SK-N-SH (cell line): ENCODE results near the gene ALKBH8. TPM values are rescaled to one million over a fixed set of nuclear protein-coding genes. Genes with fewer than 3 reads are reported as not detected.

Experiments used
- CTCF ChIA-PET: fragments of 300-600, 350-600 bp; formaldehyde crosslinking; extraction: SDS; loops from one replicate; lab custom pipeline; 2021; lab: Yijun Ruan, JAX
- POLR2A ChIA-PET: fragments of 350-600 bp; sonication (Branson Sonifier 250); formaldehyde crosslinking; extraction: SDS; loops from one replicate; lab custom pipeline; 2020; ENCODE audit warnings: antibody characterized with exemption, inconsistent platforms; lab: Yijun Ruan, JAX
- DNase-seq: peaks from one replicate; pipeline ENCODE4 v3.0.0; 2012
- H2AFZ ChIP-seq: fragments of 200-600 bp; sonication (generic); 2 replicates; pipeline ENCODE4 v1.8.1; 2016; ENCODE audit warnings: antibody characterized with exemption, mild to moderate bottlenecking, low read depth
- H3F3A ChIP-seq: fragments of 200-600 bp; sonication (generic); replicated peaks from 2 replicates; pipeline ENCODE3; 2016; ENCODE audit warnings: antibody characterized with exemption, mild to moderate bottlenecking; ENCODE audit not compliant: insufficient read depth
- H3K27ac ChIP-seq, 2 experiments: fragments of 200-500 bp in 1 of 2; fragments of 200-600 bp in 1 of 2; sonication (Bioruptor generic) in 1 of 2; sonication (generic), shearing (Covaris generic) in 1 of 2; 2 replicates each; pipeline versions ENCODE4 v1.5.1 to v1.6.1; 2014 to 2016; ENCODE audit warnings: low read depth in 2 of 2, inconsistent platforms in 1 of 2, low read length in 1 of 2, mild to moderate bottlenecking in 1 of 2, mixed read lengths in 1 of 2
- H3K27me3 ChIP-seq: fragments of 200-600 bp; sonication (generic), shearing (Covaris generic); 2 replicates; pipeline ENCODE4 v1.6.1; 2016; ENCODE audit warnings: mixed run types; ENCODE audit not compliant: insufficient read depth
- H3K36me3 ChIP-seq, 2 experiments: fragments of 200-500 bp in 1 of 2; fragments of 200-600 bp in 1 of 2; sonication (Bioruptor generic) in 1 of 2; sonication (generic) in 1 of 2; replicated peaks in 1 of 2; 2 replicates each; pipeline versions ENCODE3 to v1.5.1; 2014 to 2016; ENCODE audit warnings: low read length in 1 of 2, mild to moderate bottlenecking in 1 of 2; ENCODE audit not compliant: insufficient read depth in 2 of 2, control insufficient read depth in 1 of 2
- H3K4me1 ChIP-seq, 2 experiments: fragments of 200-500 bp in 1 of 2; fragments of 200-600 bp in 1 of 2; sonication (Bioruptor generic) in 1 of 2; sonication (generic), shearing (Covaris generic) in 1 of 2; 2 replicates each; pipeline versions ENCODE4 v1.5.1 to v1.6.1; 2014 to 2016; ENCODE audit warnings: low read depth in 1 of 2, low read length in 1 of 2, mixed run types in 1 of 2; ENCODE audit not compliant: insufficient read depth in 2 of 2, control insufficient read depth in 1 of 2
- H3K4me2 ChIP-seq: fragments of 200-600 bp; sonication (generic), shearing (Covaris generic); 2 replicates; pipeline ENCODE4 v1.6.1; 2017; ENCODE audit warnings: mixed run types
- H3K4me3 ChIP-seq, 2 experiments: fragments of 200-500 bp in 1 of 2; fragments of 200-600 bp in 1 of 2; sonication (Bioruptor generic) in 1 of 2; sonication (generic), shearing (Covaris generic) in 1 of 2; 2 replicates each; pipeline versions ENCODE4 v1.5.1 to v1.8.1; 2014 to 2016; ENCODE audit warnings: low read depth in 2 of 2, inconsistent platforms in 1 of 2, low read length in 1 of 2, mild to moderate bottlenecking in 1 of 2, mixed read lengths in 1 of 2, moderate library complexity in 1 of 2
- H3K79me2 ChIP-seq: fragments of 200-600 bp; sonication (generic); 2 replicates; pipeline ENCODE4 v1.8.1; 2017; ENCODE audit warnings: mild to moderate bottlenecking; ENCODE audit not compliant: insufficient read depth
- H3K9ac ChIP-seq: fragments of 200-600 bp; sonication (generic); 2 replicates; pipeline ENCODE4 v1.6.1; 2017; ENCODE audit warnings: mixed run types
- H3K9me2 ChIP-seq: fragments of 200-600 bp; sonication (generic); 2 replicates; pipeline ENCODE4 v1.6.1; 2017; ENCODE audit warnings: mixed run types
- H3K9me3 ChIP-seq: fragments of 200-600 bp; sonication (generic); 2 replicates; pipeline ENCODE4 v1.6.1; 2017; ENCODE audit warnings: mixed run types, mild to moderate bottlenecking, moderate library complexity
- H4K20me1 ChIP-seq: fragments of 200-600 bp; sonication (generic); 2 replicates; pipeline ENCODE4 v1.6.1; 2017; ENCODE audit warnings: mild to moderate bottlenecking, mixed run types; ENCODE audit not compliant: insufficient read depth
- CHD2 ChIP-seq: fragments of 150-350 bp; IDR thresholded peaks from 2 replicates; pipeline ENCODE4 v1.6.1; 2018; ENCODE audit warnings: low read length; ENCODE audit not compliant: partially characterized antibody
- ELF1 ChIP-seq: IDR thresholded peaks from 2 replicates; pipeline ENCODE4 v1.4.0; 2012
- EP300 ChIP-seq, 2 experiments: IDR thresholded peaks; 2 replicates each; pipeline versions ENCODE4 v1.4.0 to v1.6.1; 2012; ENCODE audit warnings: borderline replicate concordance in 1 of 2, low read depth in 1 of 2, low read length in 1 of 2
- EZH2phosphoT487 ChIP-seq: fragments of 200-600 bp; sonication (generic); IDR thresholded peaks from 2 replicates; pipeline ENCODE4 v1.6.1; 2017; ENCODE audit warnings: low read depth, mixed run types, mild to moderate bottlenecking, antibody characterized with exemption, moderate library complexity, borderline replicate concordance
- FOSL2 ChIP-seq: IDR thresholded peaks from 2 replicates; pipeline ENCODE4 v1.4.0; 2012; ENCODE audit warnings: low read depth, mild to moderate bottlenecking, moderate library complexity, borderline replicate concordance
- FOXJ3 ChIP-seq: sonication (generic); formaldehyde crosslinking; IDR thresholded peaks from 2 replicates; pipeline ENCODE4 v1.5.1; 2020; ENCODE audit warnings: mild to moderate bottlenecking, missing genetic modification reagents
- GATA2 ChIP-seq: sonication (generic); formaldehyde crosslinking; IDR thresholded peaks from 2 replicates; pipeline ENCODE4 v1.5.0; 2020; ENCODE audit warnings: mild to moderate bottlenecking, missing genetic modification reagents
- MEF2A ChIP-seq: IDR thresholded peaks from 2 replicates; pipeline ENCODE4 v1.4.0; 2012; ENCODE audit warnings: low read depth, borderline replicate concordance
- MXI1 ChIP-seq: IDR thresholded peaks from 2 replicates; pipeline ENCODE4 v1.6.1; 2012; ENCODE audit warnings: mild to moderate bottlenecking, low read depth, low read length, improper control_type of control experiment
- POLR2AphosphoS5 ChIP-seq: IDR thresholded peaks from 2 replicates; pipeline ENCODE4 v1.6.1; 2012; ENCODE audit warnings: low read depth, low read length
- RXRA ChIP-seq: IDR thresholded peaks from 2 replicates; pipeline ENCODE4 v1.4.0; 2012; ENCODE audit warnings: low read depth, mild to moderate bottlenecking, borderline replicate concordance
- SIN3A ChIP-seq: IDR thresholded peaks from 2 replicates; pipeline ENCODE4 v1.6.1; 2012; ENCODE audit warnings: low read depth, mild to moderate bottlenecking, low read length, moderate library complexity, borderline replicate concordance
- TAF1 ChIP-seq: IDR thresholded peaks from 2 replicates; pipeline ENCODE4 v1.6.1; 2012; ENCODE audit warnings: low read depth, mild to moderate bottlenecking, low read length, moderate library complexity, borderline replicate concordance
- TCF12 ChIP-seq: IDR thresholded peaks from 2 replicates; pipeline ENCODE4 v1.4.0; 2012
- TEAD4 ChIP-seq: IDR thresholded peaks from 2 replicates; pipeline ENCODE4 v1.4.0; 2012; ENCODE audit warnings: mild to moderate bottlenecking, borderline replicate concordance; ENCODE audit not compliant: insufficient read depth
- YY1 ChIP-seq: IDR thresholded peaks from 2 replicates; pipeline ENCODE4 v1.4.0; 2012; ENCODE audit warnings: low read depth, mild to moderate bottlenecking
- WGBS: methylation state at CpG from one replicate; pipeline ENCODE4 v1.1.6; 2017; ENCODE audit warnings: low lambda C conversion rate; 5-methylcytosine and 5-hydroxymethylcytosine counted together
- polyA plus RNA-seq, 3 experiments: library from polyadenylated mRNA; depleted of rRNA; stranded (reverse); fragments of >200 nt; gene quantifications; 2 replicates each; pipeline ENCODE4 v1.2.3, GENCODE V29; 2012
- TF ChIP-seq, protein P1 (sequence below): IDR thresholded peaks from 2 replicates; pipeline ENCODE4 v1.4.0; 2012; ENCODE audit warnings: low read depth, borderline replicate concordance
- TF ChIP-seq, protein P2 (sequence below): fragments of 200-600 bp; sonication (generic); IDR thresholded peaks from 2 replicates; pipeline ENCODE4 v1.6.1; 2017; ENCODE audit warnings: antibody characterized with exemption, mild to moderate bottlenecking, moderate library complexity
- TF ChIP-seq, protein P3 (sequence below): IDR thresholded peaks from 2 replicates; pipeline ENCODE4 v1.4.0; 2012; ENCODE audit warnings: low read depth, borderline replicate concordance
- TF ChIP-seq, protein P4 (sequence below): fragments of 150-350 bp; IDR thresholded peaks from 2 replicates; pipeline ENCODE4 v1.6.1; 2017; ENCODE audit warnings: antibody characterized with exemption, low read length, low read depth, borderline replicate concordance

Gene ALKBH8
- polyA plus RNA-seq, 1 of the 3 experiments (the other 2 are of a cell fraction), result 2.4 TPM

DNA sequence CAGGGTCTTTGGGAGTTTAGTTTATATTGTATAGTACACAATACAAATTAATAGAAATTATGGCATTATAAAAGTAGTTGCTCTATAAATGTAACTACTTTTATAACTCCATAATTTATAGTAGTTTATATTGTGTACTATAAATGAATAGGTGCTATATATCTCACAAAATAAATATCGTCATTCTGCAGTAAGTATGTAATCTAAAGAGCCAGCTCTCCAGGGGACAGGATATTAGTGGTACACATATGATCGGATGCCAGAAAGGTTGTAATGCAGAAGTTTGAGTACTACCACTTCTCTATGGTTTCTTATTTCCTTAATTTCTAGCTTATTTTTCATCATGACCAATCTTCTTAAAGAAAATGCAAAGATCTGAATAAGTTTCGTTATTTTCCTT lies 87.7 kb downstream of the ALKBH8 start:
- Histone ChIP-seq H3K27me3 (no peaks in the 10 kb centered on the region), H4K20me1 (no peaks in the 10 kb centered on the region), H3K4me1 (no peaks in the 10 kb centered on the region), H3K27ac (no peak overlapping the region), H3K9ac (no peak overlapping the region), H3F3A (no peaks in the 10 kb centered on the region), H3K9me3 (no peaks in the 10 kb centered on the region), H2AFZ (no peak overlapping the region), H3K4me2 (no peak overlapping the region), H3K79me2 (no peaks in the 10 kb centered on the region), H3K4me3 (no peak overlapping the region), H3K9me2 (no peaks in the 10 kb centered on the region), H3K36me3 (no peaks in the 10 kb centered on the region)
- TF ChIP-seq, protein P1, sequence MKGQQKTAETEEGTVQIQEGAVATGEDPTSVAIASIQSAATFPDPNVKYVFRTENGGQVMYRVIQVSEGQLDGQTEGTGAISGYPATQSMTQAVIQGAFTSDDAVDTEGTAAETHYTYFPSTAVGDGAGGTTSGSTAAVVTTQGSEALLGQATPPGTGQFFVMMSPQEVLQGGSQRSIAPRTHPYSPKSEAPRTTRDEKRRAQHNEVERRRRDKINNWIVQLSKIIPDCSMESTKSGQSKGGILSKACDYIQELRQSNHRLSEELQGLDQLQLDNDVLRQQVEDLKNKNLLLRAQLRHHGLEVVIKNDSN, result no peak
- no peak for TF ChIP-seq TEAD4
- no peak for TF ChIP-seq CHD2
- TF ChIP-seq TAF1, result no peak
- TF ChIP-seq, protein P2, sequence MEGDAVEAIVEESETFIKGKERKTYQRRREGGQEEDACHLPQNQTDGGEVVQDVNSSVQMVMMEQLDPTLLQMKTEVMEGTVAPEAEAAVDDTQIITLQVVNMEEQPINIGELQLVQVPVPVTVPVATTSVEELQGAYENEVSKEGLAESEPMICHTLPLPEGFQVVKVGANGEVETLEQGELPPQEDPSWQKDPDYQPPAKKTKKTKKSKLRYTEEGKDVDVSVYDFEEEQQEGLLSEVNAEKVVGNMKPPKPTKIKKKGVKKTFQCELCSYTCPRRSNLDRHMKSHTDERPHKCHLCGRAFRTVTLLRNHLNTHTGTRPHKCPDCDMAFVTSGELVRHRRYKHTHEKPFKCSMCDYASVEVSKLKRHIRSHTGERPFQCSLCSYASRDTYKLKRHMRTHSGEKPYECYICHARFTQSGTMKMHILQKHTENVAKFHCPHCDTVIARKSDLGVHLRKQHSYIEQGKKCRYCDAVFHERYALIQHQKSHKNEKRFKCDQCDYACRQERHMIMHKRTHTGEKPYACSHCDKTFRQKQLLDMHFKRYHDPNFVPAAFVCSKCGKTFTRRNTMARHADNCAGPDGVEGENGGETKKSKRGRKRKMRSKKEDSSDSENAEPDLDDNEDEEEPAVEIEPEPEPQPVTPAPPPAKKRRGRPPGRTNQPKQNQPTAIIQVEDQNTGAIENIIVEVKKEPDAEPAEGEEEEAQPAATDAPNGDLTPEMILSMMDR, result no peak
- TF ChIP-seq FOSL2, result no peak
- TF ChIP-seq YY1, result no peak
- no peak for TF ChIP-seq GATA2 (CRISPR knock-in tag)
- TF ChIP-seq, protein P3, sequence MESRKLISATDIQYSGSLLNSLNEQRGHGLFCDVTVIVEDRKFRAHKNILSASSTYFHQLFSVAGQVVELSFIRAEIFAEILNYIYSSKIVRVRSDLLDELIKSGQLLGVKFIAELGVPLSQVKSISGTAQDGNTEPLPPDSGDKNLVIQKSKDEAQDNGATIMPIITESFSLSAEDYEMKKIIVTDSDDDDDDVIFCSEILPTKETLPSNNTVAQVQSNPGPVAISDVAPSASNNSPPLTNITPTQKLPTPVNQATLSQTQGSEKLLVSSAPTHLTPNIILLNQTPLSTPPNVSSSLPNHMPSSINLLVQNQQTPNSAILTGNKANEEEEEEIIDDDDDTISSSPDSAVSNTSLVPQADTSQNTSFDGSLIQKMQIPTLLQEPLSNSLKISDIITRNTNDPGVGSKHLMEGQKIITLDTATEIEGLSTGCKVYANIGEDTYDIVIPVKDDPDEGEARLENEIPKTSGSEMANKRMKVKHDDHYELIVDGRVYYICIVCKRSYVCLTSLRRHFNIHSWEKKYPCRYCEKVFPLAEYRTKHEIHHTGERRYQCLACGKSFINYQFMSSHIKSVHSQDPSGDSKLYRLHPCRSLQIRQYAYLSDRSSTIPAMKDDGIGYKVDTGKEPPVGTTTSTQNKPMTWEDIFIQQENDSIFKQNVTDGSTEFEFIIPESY, result no peak
- no peak for TF ChIP-seq EZH2phosphoT487
- TF ChIP-seq, protein P4, sequence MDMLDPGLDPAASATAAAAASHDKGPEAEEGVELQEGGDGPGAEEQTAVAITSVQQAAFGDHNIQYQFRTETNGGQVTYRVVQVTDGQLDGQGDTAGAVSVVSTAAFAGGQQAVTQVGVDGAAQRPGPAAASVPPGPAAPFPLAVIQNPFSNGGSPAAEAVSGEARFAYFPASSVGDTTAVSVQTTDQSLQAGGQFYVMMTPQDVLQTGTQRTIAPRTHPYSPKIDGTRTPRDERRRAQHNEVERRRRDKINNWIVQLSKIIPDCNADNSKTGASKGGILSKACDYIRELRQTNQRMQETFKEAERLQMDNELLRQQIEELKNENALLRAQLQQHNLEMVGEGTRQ, result no peak
- no peak for TF ChIP-seq RXRA
- TF ChIP-seq EP300 (IDR thresholded peaks at IDR 0.05; ENCODE audit: borderline replicate concordance in 1 of 2, low read depth in 1 of 2, low read length in 1 of 2), result no peak
- TF ChIP-seq FOXJ3 (CRISPR knock-in tag), result no peak
- no peak for TF ChIP-seq MXI1
- TF ChIP-seq MEF2A, result no peak
- no peak for TF ChIP-seq POLR2AphosphoS5
- no peak for TF ChIP-seq SIN3A
- TF ChIP-seq ELF1, result no peak
- TF ChIP-seq TCF12, result no peak
- DNase-seq, result no peak
- POLR2A ChIA-PET, result no interaction called here
- CTCF ChIA-PET, result interaction anchor here (1.0 kb wide), 1 partner anchor 63 kb away, joined by 3 read pairs; no protein-coding TSS in a partner anchor
- WGBS, result 46% methylated on average over 3 of the region's 3 CpGs
